T-helper 1 cell treated with Interleukin-12 subunit alpha and Interleukin-12 subunit beta and Interleukin-4 antibody, amounts not matched to agents 30 ng/mL and 1 ng/mL, for 36 hours (primary cell): Measurements from ENCODE around the gene TDRD15. TPM values are rescaled to one million over a fixed set of nuclear protein-coding genes. Genes with fewer than 3 reads are reported as not detected.
"Not testable (repeated sequence)": the region's sequence is repeated elsewhere in the genome, so short reads cannot be mapped to it uniquely, and the experiment has no call there.

Experiments used
- intact Hi-C: fragments of 100-400 bp; cut with micrococcal nuclease; formaldehyde crosslinking; loops from one replicate; pipeline ENCODE4 v1.15.1; 2024
- total RNA-seq: library from RNA; stranded (reverse); gene quantifications from 2 replicates; pipeline ENCODE4 v1.2.3, GENCODE V29; 2022

Gene TDRD15
- total RNA-seq, result not detected in 2 replicates

GRCh38 chr2:21123473-21124393, at the start of gene TDRD15:
Gene TDRD15 (plus strand): TSS chr2:21123968. CDS start chr2:21137468, 13,500 bp downstream.
- intact Hi-C loops, result no loop called here

GRCh38 chr2:21078296-21078695, 45.5 kb upstream of the TDRD15 start:
- intact Hi-C loops, result no loop called here

GRCh38 chr2:21083482-21083881, 40.3 kb upstream of the TDRD15 start:
- intact Hi-C loops, result no loop called here

- intact Hi-C loops, result no loop called here
Observed at GRCh38 chr2:21084401-21084800, 39.4 kb upstream of the TDRD15 start.

DNA sequence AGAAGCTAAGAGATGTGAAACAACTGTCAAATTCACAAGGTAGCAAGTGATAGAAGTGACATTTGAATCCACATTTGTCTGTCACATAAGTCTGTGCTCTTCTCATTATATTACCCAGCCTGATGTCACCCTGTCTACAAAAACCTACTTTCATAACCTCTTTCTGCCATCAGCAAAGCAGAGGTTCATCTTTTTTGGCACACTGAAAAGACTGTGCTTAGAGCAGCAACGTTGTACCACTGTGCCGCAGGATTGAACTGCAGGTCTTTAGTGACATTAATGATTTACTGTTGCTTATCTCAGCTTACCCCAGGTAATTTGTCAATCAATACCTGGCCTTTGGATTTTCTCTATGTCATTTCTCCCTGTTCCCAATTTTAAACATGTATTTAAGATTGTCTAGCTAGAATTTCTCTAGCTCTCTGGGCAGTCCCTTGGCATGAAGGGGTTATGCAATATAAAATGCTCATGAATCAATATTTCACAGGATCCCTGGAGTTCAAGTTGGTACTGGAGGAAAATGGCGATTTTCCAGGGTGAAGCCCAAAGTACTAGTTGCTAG, 31.4 kb upstream of the TDRD15 start:
- intact Hi-C loops, result no loop called here

- intact Hi-C loops, result no loop called here
Observed at GRCh38 chr2:21095178-21095577, 28.6 kb upstream of the TDRD15 start.

DNA sequence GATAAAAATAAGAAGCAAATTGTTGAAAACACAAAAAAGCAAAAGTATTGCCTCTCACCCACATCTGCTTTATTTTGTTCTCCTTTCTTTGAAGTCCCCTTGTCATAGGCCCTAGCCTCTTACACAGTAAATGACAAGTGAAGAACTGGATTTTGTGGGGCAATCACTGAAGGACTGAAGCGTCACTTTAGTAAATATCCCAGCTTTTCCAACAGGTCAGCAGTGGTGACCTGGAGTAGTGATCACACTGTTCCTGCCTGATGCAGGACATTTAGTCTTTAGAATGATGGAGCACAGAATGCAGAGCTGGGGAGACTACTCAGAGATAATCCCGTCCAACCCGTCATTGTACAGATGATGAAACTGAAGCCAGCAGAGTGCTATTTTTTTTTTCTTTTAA, 28.1 kb upstream of the TDRD15 start:
- intact Hi-C loops, result no loop called here

DNA sequence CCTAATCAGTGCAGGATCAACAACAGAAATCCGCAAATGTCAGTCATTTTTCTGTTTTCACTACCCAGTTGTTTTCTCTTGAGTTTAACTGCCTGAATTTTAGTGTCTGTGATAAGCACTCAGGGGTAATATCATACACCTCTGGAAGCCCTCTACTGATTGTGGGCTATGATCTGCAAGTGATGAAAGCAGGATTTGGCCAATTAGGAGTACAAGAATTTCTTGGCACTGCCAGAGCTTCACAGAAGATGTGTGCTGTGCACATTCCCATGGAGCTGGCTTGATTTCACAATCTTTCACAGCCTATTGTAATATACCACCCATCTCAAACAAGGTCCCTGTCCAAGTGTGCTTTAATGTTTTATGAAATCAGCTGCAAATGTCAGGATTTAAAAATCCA, 27.3 kb upstream of the TDRD15 start:
- intact Hi-C loops, result no loop called here

- intact Hi-C loops, result no loop called here
Observed at GRCh38 chr2:21097331-21097730, 26.4 kb upstream of the TDRD15 start.

- intact Hi-C loops, result no loop called here
Observed at GRCh38 chr2:21098294-21098693, 25.5 kb upstream of the TDRD15 start.

- intact Hi-C loops, result no loop called here
Observed at GRCh38 chr2:21099281-21099907, 24.4 kb upstream of the TDRD15 start.

GRCh38 chr2:21101514-21102155, 22.1 kb upstream of the TDRD15 start:
- intact Hi-C loops, result not testable (repeated sequence)

GRCh38 chr2:21102356-21102755, 21.4 kb upstream of the TDRD15 start:
- intact Hi-C loops, result no loop called here

- intact Hi-C loops, result no loop called here
Observed at GRCh38 chr2:21103274-21103891, 20.4 kb upstream of the TDRD15 start.

GRCh38 chr2:21104030-21104660, 19.6 kb upstream of the TDRD15 start:
- intact Hi-C loops, result no loop called here

DNA sequence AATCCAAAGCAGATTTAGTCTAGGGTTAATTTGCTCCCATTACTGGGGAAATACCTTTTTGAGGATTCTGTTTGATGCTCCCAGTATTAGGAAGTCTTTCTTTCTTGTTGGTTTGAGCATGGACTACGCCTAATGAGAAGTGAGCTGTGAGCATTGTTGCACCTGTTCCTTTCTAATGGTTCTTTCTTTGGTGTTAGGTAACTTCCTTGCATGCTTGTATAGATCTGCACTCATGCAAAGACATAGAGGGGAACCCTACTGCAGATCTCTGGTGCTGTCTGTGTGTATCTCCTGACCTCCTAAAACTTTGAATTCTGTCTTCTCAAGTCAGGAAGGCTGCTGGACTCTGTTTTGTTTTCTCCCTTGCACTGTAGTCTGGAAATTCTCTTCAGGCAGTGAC, 12.8 kb upstream of the TDRD15 start:
- intact Hi-C loops, result no loop called here

GRCh38 chr2:21117688-21118087, 6.1 kb upstream of the TDRD15 start:
- intact Hi-C loops, result loop anchor here (1.0 kb wide), 1 partner anchor 74 kb away; no protein-coding TSS in a partner anchor

DNA sequence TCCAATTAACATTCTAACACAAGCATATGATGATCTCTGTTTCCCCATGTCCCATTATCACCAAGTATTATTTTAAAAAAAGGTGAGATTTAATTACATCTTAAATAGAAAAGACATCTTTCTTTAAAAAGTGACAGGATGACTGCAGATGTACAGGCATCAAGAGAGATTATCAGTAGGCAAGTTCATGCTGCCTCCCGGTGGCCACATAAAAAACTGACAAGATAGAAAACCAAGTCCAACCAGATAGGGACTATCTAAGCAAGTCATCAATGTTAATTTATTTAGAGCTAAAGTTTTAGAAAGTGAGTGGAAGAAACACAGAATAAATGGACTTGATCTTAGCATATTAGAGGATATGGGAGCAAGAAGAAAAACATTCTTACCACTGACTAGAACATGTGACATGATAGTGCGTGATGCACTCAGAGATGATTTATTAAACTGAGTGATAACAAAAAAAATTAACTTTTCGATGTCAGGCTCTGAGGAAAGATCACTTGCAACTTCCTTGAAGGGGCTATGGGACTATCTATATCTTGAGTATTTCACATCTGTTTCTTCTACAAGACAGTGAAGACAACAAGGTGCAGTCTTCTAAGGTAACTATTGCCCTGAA, 5.4 kb upstream of the TDRD15 start:
- intact Hi-C loops, result loop anchor here (1.0 kb wide), 1 partner anchor 75 kb away; no protein-coding TSS in a partner anchor

- intact Hi-C loops, result no loop called here
Observed at GRCh38 chr2:21131861-21132260, 8.1 kb downstream of the TDRD15 start.

DNA sequence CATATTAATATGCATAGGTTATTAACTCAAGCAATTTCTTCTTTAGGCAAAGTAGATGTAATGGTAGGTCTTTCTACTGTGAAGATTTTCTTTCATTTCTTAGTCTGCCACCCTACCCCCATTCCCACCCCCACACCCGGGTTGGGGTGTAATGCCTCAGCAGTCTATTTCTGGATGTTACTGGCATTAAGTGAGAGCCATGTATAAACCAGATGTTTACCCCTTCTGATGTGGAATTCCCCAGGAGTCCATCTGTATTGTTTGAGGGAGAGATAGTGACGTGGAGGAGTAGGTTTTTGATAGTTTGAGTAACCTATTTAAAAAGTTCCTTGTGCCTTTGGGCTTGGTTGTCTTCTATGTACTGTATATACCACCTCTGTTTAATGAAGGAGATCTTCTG, 11.8 kb downstream of the TDRD15 start:
- intact Hi-C loops, result no loop called here
